Stimulated activated naive CD8-positive, alpha-beta T cell treated with anti-CD3 and anti-CD28 coated beads, Interleukin-15, amount 100 ng/mL, for 72 hours (primary cell): ENCODE measurements around the gene COCH.
"Not testable (repeated sequence)": the region's sequence is repeated elsewhere in the genome, so short reads cannot be mapped to it uniquely, and the experiment has no call there.

ENCODE experiments used
- ATAC-seq: fragments of 150-1000 bp; cut with Tn5 transposase; 2 replicates; pipeline ENCODE4 v1.10.0; 2021; ENCODE audit warnings: mild to moderate bottlenecking, moderate library complexity
- DNase-seq, 2 donors: peaks; one replicate each; pipeline ENCODE4 v3.0.0; 2021 to 2022
- H3K27ac Mint-ChIP-seq, 2 donors: one replicate each; pipeline ENCODE4 v1.8.0; 2022; ENCODE audit warnings: mild to moderate bottlenecking in 2 of 2, mixed read lengths in 2 of 2, moderate library complexity in 2 of 2
- H3K27me3 Mint-ChIP-seq: one replicate; pipeline ENCODE4 v1.8.0; 2022; ENCODE audit warnings: mixed read lengths
- H3K4me1 Mint-ChIP-seq: one replicate; pipeline ENCODE4 v1.8.0; 2022; ENCODE audit warnings: mild to moderate bottlenecking, mixed read lengths
- H3K4me3 Mint-ChIP-seq, 2 donors: one replicate each; pipeline ENCODE4 v1.8.0; 2022; ENCODE audit warnings: mild to moderate bottlenecking in 2 of 2, mixed read lengths in 2 of 2, moderate library complexity in 1 of 2
- H3K9me3 Mint-ChIP-seq, 2 donors: one replicate each; pipeline ENCODE4 v1.8.0; 2022; ENCODE audit warnings: mixed read lengths in 2 of 2

Gene COCH

GRCh38 chr14:30894923-30895515 lies 20.7 kb downstream of the COCH start:
- H3K27ac Mint-ChIP-seq = no peak overlapping the region
- H3K9me3 Mint-ChIP-seq = no peaks in the 10 kb centered on the region
- peaks cover 7% of the 10 kb centered on the region for H3K4me1 Mint-ChIP-seq
- H3K27me3 Mint-ChIP-seq = no peaks in the 10 kb centered on the region
- no peak overlapping the region for H3K4me3 Mint-ChIP-seq
- no peak for ATAC-seq
- no peak for DNase-seq

- Mint-ChIP-seq H3K4me1 (peaks cover 7% of the 10 kb centered on the region), H3K4me3 (no peak overlapping the region), H3K9me3 (no peaks in the 10 kb centered on the region), H3K27me3 (no peaks in the 10 kb centered on the region), H3K27ac (no peak overlapping the region)
- no peak for ATAC-seq
- DNase-seq = no peak
Observed at GRCh38 chr14:30896435-30896834, 22.1 kb downstream of the COCH start.

- peak overlapping the region in 1 of 2 donors; percentile 48 for H3K27ac Mint-ChIP-seq
- not testable (repeated sequence) for H3K9me3 Mint-ChIP-seq, DNase-seq, ATAC-seq, H3K4me3 Mint-ChIP-seq, H3K27me3 Mint-ChIP-seq, H3K4me1 Mint-ChIP-seq
Observed at GRCh38 chr14:30897121-30897520, 22.8 kb downstream of the COCH start.

- Mint-ChIP-seq H3K4me3 (no peak overlapping the region), H3K27me3 (no peaks in the 10 kb centered on the region), H3K27ac (peak overlapping the region in 1 of 2 donors; percentile 19), H3K4me1 (peaks cover 7% of the 10 kb centered on the region), H3K9me3 (no peaks in the 10 kb centered on the region)
- DNase-seq = no peak
- no peak for ATAC-seq
Observed at GRCh38 chr14:30903285-30904124, 29.1 kb downstream of the COCH start.

GRCh38 chr14:30906752-30907658 lies 32.6 kb downstream of the COCH start:
- no peak overlapping the region for H3K27ac Mint-ChIP-seq
- no peaks in the 10 kb centered on the region for H3K27me3 Mint-ChIP-seq
- no peaks in the 10 kb centered on the region for H3K9me3 Mint-ChIP-seq
- ATAC-seq = peak; percentile 49
- H3K4me3 Mint-ChIP-seq = no peak overlapping the region
- DNase-seq = no peak
- no peaks in the 10 kb centered on the region for H3K4me1 Mint-ChIP-seq

- Mint-ChIP-seq H3K27ac (no peak overlapping the region), H3K27me3 (no peaks in the 10 kb centered on the region)
Observed at GRCh38 chr14:30907659-30908057, 33.3 kb downstream of the COCH start.

GRCh38 chr14:30908826-30909225 lies 34.5 kb downstream of the COCH start:
- no peaks in the 10 kb centered on the region for H3K4me1 Mint-ChIP-seq
- H3K9me3 Mint-ChIP-seq = no peaks in the 10 kb centered on the region
- H3K27me3 Mint-ChIP-seq = no peaks in the 10 kb centered on the region
- DNase-seq (no peak), ATAC-seq (no peak)
- H3K27ac Mint-ChIP-seq = no peak overlapping the region
- no peak overlapping the region for H3K4me3 Mint-ChIP-seq

More at GRCh38 chr14:30907659-30908057, 33.3 kb downstream of the COCH start:
- ATAC-seq (no peak), DNase-seq (no peak)
- Mint-ChIP-seq H3K4me3 (no peak overlapping the region), H3K4me1 (no peaks in the 10 kb centered on the region), H3K9me3 (no peaks in the 10 kb centered on the region)

GRCh38 chr14:30914812-30915211 lies 40.5 kb downstream of the COCH start:
- no peak for ATAC-seq
- Mint-ChIP-seq H3K4me3 (no peak overlapping the region), H3K27me3 (no peaks in the 10 kb centered on the region), H3K4me1 (peaks cover 6% of the 10 kb centered on the region), H3K27ac (no peak overlapping the region), H3K9me3 (no peaks in the 10 kb centered on the region)
- no peak for DNase-seq

- ATAC-seq (no peak), DNase-seq (no peak)
- Mint-ChIP-seq H3K4me3 (no peak overlapping the region), H3K4me1 (peaks cover 9% of the 10 kb centered on the region), H3K9me3 (no peaks in the 10 kb centered on the region), H3K27ac (no peak overlapping the region), H3K27me3 (no peaks in the 10 kb centered on the region)
Observed at GRCh38 chr14:30915596-30915995, 41.2 kb downstream of the COCH start.

GRCh38 chr14:30921305-30921704 lies 46.9 kb downstream of the COCH start:
- Mint-ChIP-seq H3K4me3 (no peak overlapping the region), H3K27ac (peak overlapping the region in 1 of 2 donors; percentile 75), H3K27me3 (no peaks in the 10 kb centered on the region), H3K9me3 (peaks cover 0 to 3% of the 10 kb centered on the region in 2 donors), H3K4me1 (peaks cover 23% of the 10 kb centered on the region)
- ATAC-seq (peak; percentile 50), DNase-seq (no peak)

GRCh38 chr14:30921788-30922187 lies 47.4 kb downstream of the COCH start:
- ATAC-seq (no peak), DNase-seq (no peak)
- no peak overlapping the region for H3K4me3 Mint-ChIP-seq
- no peaks in the 10 kb centered on the region for H3K27me3 Mint-ChIP-seq
- peaks cover 0 to 3% of the 10 kb centered on the region in 2 donors for H3K9me3 Mint-ChIP-seq
- H3K4me1 Mint-ChIP-seq = peaks cover 23% of the 10 kb centered on the region
- peak overlapping the region; percentile 18 to 35 for H3K27ac Mint-ChIP-seq

GRCh38 chr14:30925254-30925653 lies 50.9 kb downstream of the COCH start:
- peaks cover 32% of the 10 kb centered on the region for H3K4me1 Mint-ChIP-seq
- no peak for ATAC-seq

GRCh38 chr14:30928462-30928861 lies 54.1 kb downstream of the COCH start:
- no peaks in the 10 kb centered on the region for H3K9me3 Mint-ChIP-seq
- no peak overlapping the region for H3K4me3 Mint-ChIP-seq

More at GRCh38 chr14:30925254-30925653, 50.9 kb downstream of the COCH start:
- no peak overlapping the region for H3K27ac Mint-ChIP-seq
- no peaks in the 10 kb centered on the region for H3K27me3 Mint-ChIP-seq
- no peak for DNase-seq
- H3K9me3 Mint-ChIP-seq = peaks cover 0 to 3% of the 10 kb centered on the region in 2 donors
- no peak overlapping the region for H3K4me3 Mint-ChIP-seq

GRCh38 chr14:30933937-30934336 lies 59.6 kb downstream of the COCH start:
- ATAC-seq, DNase-seq, H3K4me3 Mint-ChIP-seq, H3K27ac Mint-ChIP-seq, H3K9me3 Mint-ChIP-seq, H3K27me3 Mint-ChIP-seq, H3K4me1 Mint-ChIP-seq: not testable (repeated sequence)

More at GRCh38 chr14:30928462-30928861, 54.1 kb downstream of the COCH start:
- DNase-seq (peak; percentile 17 to 30), ATAC-seq (peak; percentile 80)
- H3K4me1 Mint-ChIP-seq = peaks cover 15% of the 10 kb centered on the region
- no peak overlapping the region for H3K27ac Mint-ChIP-seq
- no peaks in the 10 kb centered on the region for H3K27me3 Mint-ChIP-seq

- ATAC-seq (no peak), DNase-seq (no peak)
- Mint-ChIP-seq H3K27me3 (no peaks in the 10 kb centered on the region), H3K9me3 (no peaks in the 10 kb centered on the region), H3K27ac (no peak overlapping the region), H3K4me3 (no peak overlapping the region), H3K4me1 (no peaks in the 10 kb centered on the region)
Observed at GRCh38 chr14:30935445-30935844, 61.1 kb downstream of the COCH start.
